ENCODE measurements around the gene NKAIN2. TPM values are rescaled to one million over a fixed set of nuclear protein-coding genes. Genes with fewer than 3 reads are reported as not detected.

The NKAIN2 gene
- total RNA-seq, 1 experiment from 2014 or later, result not detected

DNA sequence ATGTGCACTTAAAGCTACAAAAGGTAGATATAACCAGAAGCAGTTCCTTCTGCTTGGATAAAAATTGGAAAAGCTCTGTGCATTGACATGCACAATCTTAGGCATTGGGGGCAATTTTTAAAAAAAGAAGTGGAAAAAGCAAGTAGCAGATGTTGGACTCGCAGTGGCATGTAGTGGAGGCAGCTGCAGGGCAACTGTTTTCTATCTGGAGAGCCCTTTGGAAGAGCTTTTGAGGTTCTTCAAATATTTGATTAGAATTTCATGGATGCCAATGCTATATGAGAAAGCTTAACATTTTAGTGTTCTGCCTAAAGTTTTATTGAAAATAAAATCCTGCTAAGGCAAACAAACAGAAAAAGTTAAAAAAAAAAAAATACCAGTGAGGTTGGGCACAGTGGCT, 770.3 kb downstream of the NKAIN2 start:
- no peak overlapping the region for H3K27ac ChIP-seq
- no peak for DNase-seq (ENCODE audit: low read depth in 1 of 2, low spot score in 2 of 2)
- no peaks in the 10 kb centered on the region for H3K9me3 ChIP-seq (replicated peaks)
- no peaks in the 10 kb centered on the region; the same call in 1 of the 2 replicates for H3K27me3 ChIP-seq (replicated peaks)
- H3K36me3 ChIP-seq, result no peaks in the 10 kb centered on the region
- H3K4me1 ChIP-seq (replicated peaks), result no peaks in the 10 kb centered on the region
- no peak overlapping the region for H3K4me3 ChIP-seq

DNA sequence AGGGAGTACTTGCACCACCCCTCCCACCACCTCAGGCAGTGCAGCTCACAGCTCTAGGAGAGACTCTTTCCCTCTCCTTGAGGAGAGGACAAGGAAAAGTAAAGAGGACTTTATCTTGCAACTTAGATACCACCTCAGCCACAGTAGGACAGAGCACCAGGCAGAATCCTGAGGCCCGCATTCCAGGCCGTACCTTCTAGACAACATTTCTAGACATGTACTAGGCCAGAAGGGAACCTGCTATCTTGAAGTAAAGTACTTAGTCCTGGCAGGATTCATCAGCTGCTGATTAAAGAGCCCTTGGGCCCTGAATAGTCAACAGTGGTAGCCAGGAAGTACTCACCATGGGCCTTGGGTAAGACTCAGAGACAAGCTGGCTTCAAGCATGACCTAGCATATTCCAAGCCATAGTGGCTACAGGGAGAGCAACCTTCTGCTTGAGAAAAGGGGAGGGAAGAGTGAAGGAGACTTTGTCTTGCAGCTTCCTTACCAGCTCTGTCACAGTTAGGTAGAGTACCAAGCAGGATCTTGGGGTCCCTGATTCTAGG, 774.1 kb downstream of the NKAIN2 start:
- DNase-seq (ENCODE audit: low read depth in 1 of 2, low spot score in 2 of 2), result no peak

DNA sequence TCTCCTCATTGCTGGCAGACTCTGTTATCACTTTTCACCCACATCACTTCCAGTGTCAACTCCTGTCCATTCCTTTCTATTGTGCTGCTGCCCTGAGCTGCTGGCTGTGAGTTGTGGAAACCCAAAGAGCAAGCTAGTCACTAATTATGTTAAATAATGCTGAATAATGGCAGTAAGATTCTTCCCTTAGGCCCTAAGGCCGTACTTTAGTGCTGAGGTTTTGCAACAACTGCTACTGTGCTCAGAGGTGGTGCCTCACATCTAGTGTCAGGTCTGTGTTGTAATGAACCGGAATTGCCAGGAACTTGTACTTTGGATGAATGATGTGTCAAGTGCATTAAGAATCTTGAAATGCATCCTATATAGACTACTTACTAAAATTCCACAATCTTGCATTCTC, 786.3 kb downstream of the NKAIN2 start:
- Histone ChIP-seq H3K9me3 (replicated peaks) (no peaks in the 10 kb centered on the region), H3K27me3 (replicated peaks) (no peaks in the 10 kb centered on the region), H3K36me3 (no peaks in the 10 kb centered on the region), H3K27ac (no peak overlapping the region), H3K4me3 (no peak overlapping the region), H3K4me1 (replicated peaks) (no peaks in the 10 kb centered on the region)
- no peak for DNase-seq (ENCODE audit: low read depth in 1 of 2, low spot score in 2 of 2)

More for the DNA sequence above, 774.1 kb downstream of the NKAIN2 start:
- Histone ChIP-seq H3K4me1 (replicated peaks) (no peaks in the 10 kb centered on the region), H3K9me3 (replicated peaks) (no peaks in the 10 kb centered on the region), H3K27ac (no peak overlapping the region), H3K27me3 (replicated peaks) (no peaks in the 10 kb centered on the region; the same call in 1 of the 2 replicates), H3K36me3 (no peaks in the 10 kb centered on the region), H3K4me3 (no peak overlapping the region)

DNA sequence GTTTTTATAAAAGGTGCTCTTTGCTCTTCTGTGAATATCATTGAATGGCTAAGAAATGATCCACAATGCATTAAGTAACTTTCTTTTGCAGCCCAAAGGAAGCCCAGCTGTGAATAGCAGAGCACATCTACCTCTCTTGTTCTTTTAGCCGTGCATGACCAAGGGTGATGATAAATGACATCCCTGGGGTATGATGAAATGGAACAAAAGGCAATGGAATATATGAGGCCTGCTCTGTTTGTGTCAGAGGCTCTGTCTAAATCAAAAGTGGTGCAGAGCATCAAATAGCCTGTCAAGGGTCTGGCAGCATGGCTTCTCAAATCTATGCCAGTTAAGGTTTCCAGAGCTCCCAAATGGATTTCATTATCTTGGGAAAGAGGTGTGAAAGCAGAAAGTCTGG, 796.0 kb downstream of the NKAIN2 start:
- no peaks in the 10 kb centered on the region for H3K36me3 ChIP-seq
- no peak overlapping the region for H3K27ac ChIP-seq
- no peak for DNase-seq (ENCODE audit: low read depth in 1 of 2, low spot score in 2 of 2)
- H3K4me1 ChIP-seq (replicated peaks), result no peaks in the 10 kb centered on the region
- no peaks in the 10 kb centered on the region for H3K9me3 ChIP-seq (replicated peaks)
- H3K4me3 ChIP-seq, result no peak overlapping the region
- no peaks in the 10 kb centered on the region for H3K27me3 ChIP-seq (replicated peaks)

DNA sequence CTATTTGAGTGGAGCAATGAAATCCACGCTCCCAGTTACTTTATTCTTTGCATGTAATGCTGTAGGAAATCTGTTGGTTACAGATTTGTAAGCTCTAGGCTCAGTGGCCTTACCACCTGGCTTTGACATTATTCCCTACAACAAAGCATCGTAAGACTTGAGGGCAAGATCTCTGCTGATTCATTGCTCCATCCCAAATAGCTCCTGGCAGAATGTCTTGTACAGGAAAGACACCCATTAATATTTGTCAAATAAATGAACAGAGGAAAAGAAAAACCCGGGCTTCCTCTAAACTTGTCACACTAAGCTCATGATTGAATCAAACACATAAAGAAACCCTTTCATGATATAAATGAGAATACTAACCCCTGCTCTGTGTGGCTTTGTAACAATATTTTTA, 801.1 kb downstream of the NKAIN2 start:
- Histone ChIP-seq H3K27ac (no peak overlapping the region), H3K27me3 (replicated peaks) (no peaks in the 10 kb centered on the region; the same call in 1 of the 2 replicates), H3K36me3 (no peaks in the 10 kb centered on the region), H3K4me1 (replicated peaks) (no peaks in the 10 kb centered on the region), H3K4me3 (no peak overlapping the region), H3K9me3 (replicated peaks) (no peaks in the 10 kb centered on the region)
- DNase-seq (ENCODE audit: low read depth in 1 of 2, low spot score in 2 of 2), result no peak

DNA sequence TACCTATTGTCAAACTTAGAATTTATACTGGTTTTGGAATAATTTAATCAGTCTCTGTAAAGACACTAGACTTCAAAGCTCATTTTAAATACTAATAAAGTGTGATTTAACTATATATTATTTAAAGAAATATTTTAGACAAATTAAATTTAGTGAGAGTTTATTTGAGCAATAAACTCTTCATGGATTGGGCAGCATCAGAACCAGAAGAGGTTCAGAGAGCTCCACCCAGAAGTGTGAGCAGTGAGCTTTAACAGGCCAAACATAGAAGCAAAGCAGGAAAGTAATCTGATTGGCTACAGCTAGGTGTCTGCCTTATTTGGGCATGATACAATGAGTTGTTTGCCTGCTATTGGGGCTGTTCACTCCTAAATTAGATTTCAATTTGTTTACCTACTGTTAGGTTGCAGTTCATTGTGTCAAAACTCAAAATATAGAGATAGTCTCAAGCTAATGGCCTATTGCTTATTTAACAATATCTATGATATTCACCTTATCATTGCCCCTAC, 803.5 kb downstream of the NKAIN2 start:
- no peak overlapping the region for H3K27ac ChIP-seq
- no peaks in the 10 kb centered on the region; the same call in 1 of the 2 replicates for H3K27me3 ChIP-seq (replicated peaks)
- H3K36me3 ChIP-seq, result no peaks in the 10 kb centered on the region
- no peaks in the 10 kb centered on the region for H3K4me1 ChIP-seq (replicated peaks)
- H3K4me3 ChIP-seq, result no peak overlapping the region
- no peaks in the 10 kb centered on the region for H3K9me3 ChIP-seq (replicated peaks)
- no peak for DNase-seq (ENCODE audit: low read depth in 1 of 2, low spot score in 2 of 2)

DNA sequence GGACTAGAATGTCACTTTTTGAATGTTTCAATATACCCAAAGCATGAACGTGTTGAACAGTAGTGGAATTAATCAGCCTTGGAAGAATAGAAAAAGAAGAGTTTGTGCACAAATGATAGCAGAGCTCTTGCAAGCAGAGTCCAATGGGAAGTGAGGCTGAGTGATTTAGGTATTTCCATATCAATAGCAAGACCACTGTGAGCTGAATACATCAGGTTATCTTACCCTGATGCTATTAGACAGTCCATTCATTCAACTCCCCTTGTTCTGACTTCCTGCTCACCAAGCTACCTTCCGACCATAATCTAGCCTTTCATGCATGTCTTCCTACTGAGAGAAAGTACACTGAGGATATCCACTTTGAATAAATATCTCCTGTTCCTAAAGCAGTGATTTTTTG, 809.4 kb downstream of the NKAIN2 start:
- Histone ChIP-seq H3K4me1 (replicated peaks) (no peaks in the 10 kb centered on the region), H3K27me3 (replicated peaks) (no peaks in the 10 kb centered on the region), H3K9me3 (replicated peaks) (no peaks in the 10 kb centered on the region), H3K4me3 (no peak overlapping the region), H3K27ac (no peak overlapping the region), H3K36me3 (no peaks in the 10 kb centered on the region)
- DNase-seq (ENCODE audit: low read depth in 1 of 2, low spot score in 2 of 2), result no peak

DNA sequence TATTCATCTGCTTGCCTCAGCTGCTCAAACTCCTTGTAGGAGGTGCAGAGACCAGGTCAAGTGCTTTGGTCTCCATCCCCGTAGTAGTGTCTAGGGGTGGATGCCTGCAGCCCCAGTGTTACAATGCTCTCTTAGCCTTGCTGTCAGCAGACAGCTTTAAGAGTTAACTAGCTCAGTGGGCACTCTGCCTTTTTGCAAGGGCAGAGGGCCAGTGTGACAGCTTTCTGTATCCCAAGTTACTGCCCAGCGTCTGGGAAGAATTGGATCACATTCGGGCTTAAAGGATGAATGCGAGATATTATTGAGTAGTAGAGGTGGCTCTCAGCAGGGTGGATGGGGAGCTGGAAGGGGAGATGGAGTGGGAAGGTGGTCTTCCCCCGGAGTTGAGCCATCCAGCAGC, 818.7 kb downstream of the NKAIN2 start:
- Histone ChIP-seq H3K36me3 (no peaks in the 10 kb centered on the region), H3K27ac (no peak overlapping the region), H3K27me3 (replicated peaks) (no peaks in the 10 kb centered on the region), H3K9me3 (replicated peaks) (no peaks in the 10 kb centered on the region), H3K4me1 (replicated peaks) (no peaks in the 10 kb centered on the region), H3K4me3 (no peak overlapping the region)
- DNase-seq (ENCODE audit: low read depth in 1 of 2, low spot score in 2 of 2), result no peak

DNA sequence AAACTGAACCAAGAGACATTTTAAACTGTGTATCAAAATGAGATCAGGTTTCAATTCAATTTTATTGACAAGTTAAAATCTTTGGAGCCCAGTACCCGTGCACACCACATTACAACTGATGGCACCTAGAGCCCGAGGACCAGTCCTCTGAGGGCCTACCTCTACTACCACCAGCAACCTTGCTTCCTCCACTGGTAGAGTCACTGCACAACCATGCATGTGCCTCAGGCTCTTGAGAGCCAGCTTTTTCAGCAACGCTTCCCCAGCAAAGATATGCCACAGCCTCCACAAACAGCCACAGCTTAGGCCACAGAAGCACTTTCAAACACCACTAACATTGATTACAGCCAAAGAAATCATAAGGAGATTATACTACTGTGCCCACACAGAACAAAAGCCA, 830.0 kb downstream of the NKAIN2 start:
- Histone ChIP-seq H3K4me1 (replicated peaks) (no peaks in the 10 kb centered on the region), H3K27ac (no peak overlapping the region), H3K4me3 (no peak overlapping the region), H3K36me3 (no peaks in the 10 kb centered on the region), H3K27me3 (replicated peaks) (no peaks in the 10 kb centered on the region), H3K9me3 (replicated peaks) (no peaks in the 10 kb centered on the region; the same call in 1 of the 2 replicates)
- no peak for DNase-seq (ENCODE audit: low read depth in 1 of 2, low spot score in 2 of 2)

DNA sequence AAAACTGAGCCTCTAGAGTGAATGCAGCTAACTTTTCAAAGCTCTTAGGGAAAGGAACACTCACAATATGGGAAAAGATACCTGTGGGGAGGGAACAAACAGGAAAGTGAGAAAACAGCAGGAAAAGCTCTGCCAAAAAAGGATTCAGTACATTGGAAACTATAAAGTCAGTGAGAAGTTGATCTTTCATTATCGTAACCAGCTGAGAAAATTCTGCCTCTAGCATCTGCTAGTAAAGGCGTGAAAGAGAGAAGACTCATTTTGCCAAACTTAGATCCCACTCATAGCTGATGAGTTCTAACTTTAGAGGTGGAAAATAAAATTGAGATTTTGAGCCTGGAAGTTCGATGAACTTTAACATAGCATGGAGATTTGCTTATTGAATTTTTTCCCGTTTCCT, 836.8 kb downstream of the NKAIN2 start:
- Histone ChIP-seq H3K27me3 (replicated peaks) (no peaks in the 10 kb centered on the region), H3K4me3 (no peak overlapping the region), H3K4me1 (replicated peaks) (no peaks in the 10 kb centered on the region), H3K9me3 (replicated peaks) (no peaks in the 10 kb centered on the region; the same call in 1 of the 2 replicates), H3K27ac (no peak overlapping the region), H3K36me3 (no peaks in the 10 kb centered on the region)
- DNase-seq (ENCODE audit: low read depth in 1 of 2, low spot score in 2 of 2), result no peak

DNA sequence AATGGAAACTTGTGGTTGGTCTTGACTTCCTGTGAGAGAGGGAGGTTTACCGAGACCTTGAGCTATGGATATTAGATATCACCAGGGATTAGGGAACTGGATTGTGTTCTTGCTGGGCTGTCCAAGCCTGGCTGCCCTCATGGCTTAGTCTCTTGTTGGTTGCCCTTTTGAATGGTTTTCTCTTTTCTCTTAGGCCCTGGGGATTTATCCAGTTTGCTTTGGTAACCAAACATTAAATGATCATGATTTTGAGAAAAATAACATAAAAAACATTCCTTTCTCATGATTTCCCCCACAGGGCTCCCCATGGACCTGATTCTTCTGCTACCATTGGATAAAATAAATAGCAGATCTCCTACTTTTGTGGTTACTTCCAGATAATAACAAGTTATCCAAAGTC, 852.2 kb downstream of the NKAIN2 start:
- H3K27ac ChIP-seq, result no peak overlapping the region
- H3K9me3 ChIP-seq (replicated peaks), result no peaks in the 10 kb centered on the region
- H3K4me1 ChIP-seq (replicated peaks), result no peaks in the 10 kb centered on the region
- no peaks in the 10 kb centered on the region for H3K36me3 ChIP-seq
- no peak overlapping the region for H3K4me3 ChIP-seq
- DNase-seq (ENCODE audit: low read depth in 1 of 2, low spot score in 2 of 2), result no peak
- no peaks in the 10 kb centered on the region for H3K27me3 ChIP-seq (replicated peaks)

DNA sequence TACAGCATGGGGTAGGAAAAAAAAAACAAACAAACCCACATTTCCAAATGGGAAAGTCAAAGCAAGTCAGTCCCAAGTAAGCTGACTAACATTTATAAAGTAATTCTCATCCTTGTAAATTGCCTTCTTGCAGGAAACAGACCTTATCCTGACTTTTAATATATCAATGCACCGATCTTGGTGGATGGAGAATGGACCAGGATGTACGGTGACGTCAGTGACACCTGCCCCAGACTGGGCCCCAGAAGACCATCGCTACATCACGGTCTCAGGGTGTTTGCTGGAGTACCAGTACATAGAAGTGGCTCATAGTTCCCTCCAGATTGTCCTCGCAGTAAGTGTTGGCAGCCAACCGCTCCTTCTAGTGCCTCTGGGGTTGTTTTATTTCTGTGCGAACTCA, 854.4 kb downstream of the NKAIN2 start:
- H3K36me3 ChIP-seq, result no peaks in the 10 kb centered on the region
- DNase-seq (ENCODE audit: low read depth in 1 of 2, low spot score in 2 of 2), result no peak
- H3K27ac ChIP-seq, result no peak overlapping the region
- no peak overlapping the region for H3K4me3 ChIP-seq
- no peaks in the 10 kb centered on the region for H3K9me3 ChIP-seq (replicated peaks)
- H3K27me3 ChIP-seq (replicated peaks), result no peaks in the 10 kb centered on the region
- H3K4me1 ChIP-seq (replicated peaks), result no peaks in the 10 kb centered on the region

DNA sequence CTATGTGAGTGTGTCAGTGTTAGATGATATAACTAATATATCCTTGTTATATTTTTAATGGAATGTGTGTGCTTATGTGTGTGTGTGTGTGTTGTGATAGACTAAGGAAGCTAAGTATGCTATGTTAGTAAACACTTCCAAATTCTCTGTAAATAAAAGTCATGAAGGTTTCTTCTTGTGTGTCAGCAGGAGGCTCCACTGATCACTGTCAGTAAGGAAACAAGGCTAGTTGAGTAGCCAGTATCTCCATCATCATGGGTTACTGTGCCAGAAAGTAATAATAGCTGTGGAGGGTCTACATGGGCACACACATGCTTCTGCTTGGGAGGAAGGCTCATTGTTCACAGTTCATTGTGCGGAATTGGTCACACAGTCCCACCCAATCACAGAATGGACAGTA, 855.8 kb downstream of the NKAIN2 start:
- DNase-seq (ENCODE audit: low read depth in 1 of 2, low spot score in 2 of 2), result no peak
- no peaks in the 10 kb centered on the region for H3K9me3 ChIP-seq (replicated peaks)
- no peaks in the 10 kb centered on the region for H3K27me3 ChIP-seq (replicated peaks)
- no peak overlapping the region for H3K4me3 ChIP-seq
- H3K36me3 ChIP-seq, result no peaks in the 10 kb centered on the region
- H3K4me1 ChIP-seq (replicated peaks), result no peaks in the 10 kb centered on the region
- no peak overlapping the region for H3K27ac ChIP-seq

DNA sequence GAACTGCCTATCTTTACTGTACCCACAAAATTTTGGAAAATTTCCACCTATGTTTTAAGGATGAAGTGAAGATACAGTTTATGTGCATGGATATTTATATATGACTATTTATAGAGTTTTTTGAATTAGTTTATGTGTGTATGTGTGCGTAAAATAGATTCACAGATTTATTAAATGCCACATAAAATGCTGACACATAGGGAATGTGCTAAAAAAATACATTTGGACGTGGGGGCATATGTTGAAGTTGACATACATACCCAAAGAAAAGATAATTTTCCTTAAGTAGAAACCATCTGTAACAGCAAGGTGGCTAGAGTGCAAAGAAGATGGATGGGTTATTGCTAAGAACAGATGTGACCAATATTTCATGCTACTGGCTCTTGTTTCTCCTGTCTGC, 856.5 kb downstream of the NKAIN2 start:
- Histone ChIP-seq H3K4me3 (no peak overlapping the region), H3K27me3 (replicated peaks) (no peaks in the 10 kb centered on the region), H3K9me3 (replicated peaks) (no peaks in the 10 kb centered on the region), H3K36me3 (no peaks in the 10 kb centered on the region), H3K27ac (no peak overlapping the region), H3K4me1 (replicated peaks) (no peaks in the 10 kb centered on the region)
- no peak for DNase-seq (ENCODE audit: low read depth in 1 of 2, low spot score in 2 of 2)

DNA sequence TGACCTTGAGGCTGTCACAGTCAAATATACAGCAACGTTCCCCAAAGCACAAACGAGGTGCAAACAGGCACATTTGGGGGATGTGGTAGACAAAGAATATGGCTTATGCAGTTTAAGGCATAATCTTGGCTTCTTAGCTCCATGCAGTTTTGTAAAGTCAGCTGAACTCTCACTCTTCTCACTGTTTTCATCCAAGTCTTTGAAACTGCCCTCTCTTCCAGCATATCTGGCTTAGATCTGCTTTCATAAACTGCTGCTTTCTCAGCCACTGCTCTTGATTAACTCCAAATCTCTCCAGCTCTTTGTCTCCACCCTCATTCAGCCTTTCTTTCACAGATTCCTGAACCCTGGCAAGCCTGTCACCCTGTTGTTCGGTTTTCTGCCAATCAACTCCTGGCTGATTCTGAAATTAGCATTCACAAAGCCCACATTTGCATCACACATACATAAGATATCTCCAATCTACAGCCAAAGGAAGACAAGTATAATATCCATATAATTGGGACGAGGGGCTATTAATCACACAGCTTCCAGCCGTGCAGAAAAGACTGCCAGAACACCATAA, 857.5 kb downstream of the NKAIN2 start:
- Histone ChIP-seq H3K4me1 (replicated peaks) (no peaks in the 10 kb centered on the region), H3K27me3 (replicated peaks) (no peaks in the 10 kb centered on the region), H3K4me3 (no peak overlapping the region), H3K36me3 (no peaks in the 10 kb centered on the region), H3K9me3 (replicated peaks) (no peaks in the 10 kb centered on the region), H3K27ac (no peak overlapping the region)
- DNase-seq (ENCODE audit: low read depth in 1 of 2, low spot score in 2 of 2), result no peak
